Measurements from ENCODE around the gene LRMDA. TPM values are rescaled to one million over a fixed set of nuclear protein-coding genes. Genes with fewer than 3 reads are reported as not detected.
A peak's percentile ranks its signal among the peaks of the same experiment; 100 is the strongest.

LRMDA gene
- total and polyA plus RNA-seq, 2 of the 4 experiments (the other 2 are of a cell fraction): 0.07 TPM; not detected in 1

GRCh38 chr10:76257816-76258215, 826.4 kb downstream of the LRMDA start:
- no peak overlapping the region for H2BK120ac ChIP-seq (ENCODE audit: low read depth, low read length)
- DNase-seq: no peak
- no peak overlapping the region for H3K4me2 ChIP-seq (ENCODE audit: low read depth, low read length)
- CTCF ChIA-PET: no interaction called here
- H3K23ac ChIP-seq (ENCODE audit: low read depth, low read length): no peak overlapping the region
- no peak overlapping the region for H3K56ac ChIP-seq (ENCODE audit: extremely low read depth, insufficient read depth, low read length)
- H2BK5ac ChIP-seq (ENCODE audit: low read depth, low read length, poor library complexity, severe bottlenecking): no peak overlapping the region
- peaks cover under 1% of the 10 kb centered on the region; the same call in 1 of the 2 replicates for H3K4me1 ChIP-seq (ENCODE audit: control insufficient read depth, insufficient read depth, low read length)
- H2AFZ ChIP-seq (replicated peaks; ENCODE audit: low read length, poor library complexity): no peak overlapping the region
- no peaks in the 10 kb centered on the region for H3K27me3 ChIP-seq (ENCODE audit: control insufficient read depth, insufficient read depth, low read length)
- in situ Hi-C loops (cut with MboI; ENCODE audit: low sequenced_read_pairs) (no loop called here), dilution Hi-C loops (cut with HindIII; ENCODE audit: low sequenced_read_pairs, unreplicated experiment) (no loop called here), intact Hi-C loops (cut with micrococcal nuclease) (no loop called here)
- H3K9me1 ChIP-seq (ENCODE audit: insufficient read depth, low read length): peaks cover 3% of the 10 kb centered on the region; the same call in 1 of the 2 replicates
- no peaks in the 10 kb centered on the region for H4K20me1 ChIP-seq (ENCODE audit: insufficient read depth, low read length)
- H4K5ac ChIP-seq (ENCODE audit: low read depth, low read length): no peak overlapping the region
- H4K91ac ChIP-seq (ENCODE audit: insufficient read depth, low read depth, low read length): no peak overlapping the region
- peak overlapping the region; percentile 54; the same call in 1 of the 2 replicates for H2AK5ac ChIP-seq (ENCODE audit: low read depth, low read length)
- H3K14ac ChIP-seq (replicated peaks; ENCODE audit: low read depth, low read length): 0 out of 2 replicates have a peak overlapping the region, but pooled peaks have one; percentile 45
- H3K4ac ChIP-seq (ENCODE audit: low read depth, low read length): 0 out of 2 replicates have a peak overlapping the region, but pooled peaks have one; percentile 35
- no peak overlapping the region for H3K4me3 ChIP-seq (ENCODE audit: insufficient read depth, low read depth, low read length)
- peaks cover 3% of the 10 kb centered on the region for H3K9me3 ChIP-seq (ENCODE audit: control insufficient read depth, insufficient read depth, low read length)
- TF ChIP-seq RCOR1 (IDR thresholded peaks at IDR 0.05; ENCODE audit: insufficient replicate concordance, low read length): no peak
- no peak for TF ChIP-seq MAZ (IDR thresholded peaks at IDR 0.05; ENCODE audit: borderline replicate concordance, low read depth, low read length)
- TF ChIP-seq USF2 (IDR thresholded peaks at IDR 0.05; ENCODE audit: low read depth, low read length): no peak
- no peak for TF ChIP-seq FOS (IDR thresholded peaks at IDR 0.05; ENCODE audit: low read depth, low read length)
- no peak for TF ChIP-seq MXI1 (IDR thresholded peaks at IDR 0.05; ENCODE audit: borderline replicate concordance, low read depth, low read length)
- no peak for TF ChIP-seq CEBPB (IDR thresholded peaks at IDR 0.05; ENCODE audit: low read depth, low read length)
- TF ChIP-seq SMC3 (IDR thresholded peaks at IDR 0.05; ENCODE audit: low read depth, low read length): no peak
- TF ChIP-seq NFE2L2 (IDR thresholded peaks at IDR 0.05; ENCODE audit: low read depth, low read length): no peak
- TF ChIP-seq POLR2A (IDR thresholded peaks at IDR 0.05; ENCODE audit: low read depth, low read length): no peak
- TF ChIP-seq ELK1 (IDR thresholded peaks at IDR 0.05; ENCODE audit: borderline replicate concordance, low read depth, low read length): no peak
- no peak for TF ChIP-seq RAD21 (IDR thresholded peaks at IDR 0.05; ENCODE audit: low read length)
- TF ChIP-seq MAFK (IDR thresholded peaks at IDR 0.05; ENCODE audit: low read depth, low read length): no peak
- no peak for TF ChIP-seq CHD1 (IDR thresholded peaks at IDR 0.05; ENCODE audit: low read depth, low read length)
- TF ChIP-seq BHLHE40 (IDR thresholded peaks at IDR 0.05; ENCODE audit: low read depth, low read length): no peak
- no CpG with 5 or more reads among the region's 1 CpG for WGBS, 2 experiments (ENCODE audit: extremely low coverage in 2 of 2, insufficient read length in 1 of 2)
- no peaks in the 10 kb centered on the region for H3K79me1 ChIP-seq (ENCODE audit: low read depth in 1 of 2, low read length in 2 of 2)
- no peak overlapping the region for H3K9ac ChIP-seq (ENCODE audit: low read depth, low read length)
- H3K27ac ChIP-seq (ENCODE audit: insufficient read depth, low read length): no peak overlapping the region
- H2AK9ac ChIP-seq (replicated peaks; ENCODE audit: low read depth, low read length, poor library complexity): no peak overlapping the region
- no peaks in the 10 kb centered on the region for H3K36me3 ChIP-seq (ENCODE audit: control insufficient read depth, insufficient read depth, low read length)
- H2BK20ac ChIP-seq (ENCODE audit: low read depth, low read length): no peak overlapping the region
- no peak overlapping the region for H2BK15ac ChIP-seq (ENCODE audit: low read depth, low read length)
- H3K18ac ChIP-seq (ENCODE audit: low read depth, low read length): no peak overlapping the region; the same call in 1 of the 2 replicates
- H4K8ac ChIP-seq (ENCODE audit: low read depth in 2 of 2, low read length in 2 of 2): no peak overlapping the region
- no TSS peak for BruUV-seq (replicated peaks)
- no peak for ATAC-seq (ENCODE audit: low read depth)
- POLR2A ChIA-PET (ENCODE audit: unreplicated experiment): no interaction called here

All from IMR-90 (cell line).